RPMI8226 (cell line): ENCODE data around the gene CACNG1.
"Not testable (repeated sequence)": the region's sequence is repeated elsewhere in the genome, so short reads cannot be mapped to it uniquely, and the experiment has no call there.

Experiments
- DNase-seq: peaks from one replicate; pipeline ENCODE4 v3.0.0-alpha.2; 2015

CACNG1 gene

DNA sequence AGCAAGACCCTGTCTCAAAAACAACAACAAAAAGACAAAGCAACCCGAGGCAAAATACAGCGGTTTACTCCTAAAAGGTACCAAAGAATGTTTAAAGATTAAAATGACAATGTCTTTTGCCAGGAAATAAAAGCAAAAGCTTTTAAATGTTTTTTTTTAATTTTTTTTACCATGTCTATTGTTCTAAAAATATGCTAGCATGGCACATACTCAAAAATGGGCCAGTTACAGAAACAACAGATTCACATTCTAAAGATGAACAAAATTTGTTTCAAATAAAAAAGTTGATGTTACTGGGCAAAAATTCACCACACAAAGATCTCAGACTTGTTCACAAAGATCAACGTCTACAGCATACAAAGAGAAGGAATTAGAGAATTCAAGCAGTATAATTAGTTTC, 41.1 kb downstream of the CACNG1 start:
- DNase-seq: no peak

DNA sequence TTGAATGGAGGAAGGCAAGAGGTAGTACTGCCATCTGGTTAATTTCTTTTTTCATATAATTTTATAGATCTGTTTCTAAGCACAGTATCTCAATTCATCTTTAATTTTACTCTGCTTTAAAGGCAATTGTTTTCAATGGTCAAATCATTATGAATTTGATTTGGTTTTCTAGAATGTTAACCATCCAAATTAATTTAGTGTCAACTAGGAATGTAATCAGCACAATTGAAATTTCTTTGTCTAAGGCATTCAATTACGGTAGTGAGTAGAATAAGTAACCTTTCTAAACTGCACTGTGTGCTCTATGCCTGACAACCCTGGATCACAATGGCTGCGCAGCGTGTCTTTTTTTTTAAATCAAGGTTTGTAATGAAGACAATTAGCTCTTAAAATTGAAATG, 44.3 kb downstream of the CACNG1 start:
- DNase-seq: no peak

DNA sequence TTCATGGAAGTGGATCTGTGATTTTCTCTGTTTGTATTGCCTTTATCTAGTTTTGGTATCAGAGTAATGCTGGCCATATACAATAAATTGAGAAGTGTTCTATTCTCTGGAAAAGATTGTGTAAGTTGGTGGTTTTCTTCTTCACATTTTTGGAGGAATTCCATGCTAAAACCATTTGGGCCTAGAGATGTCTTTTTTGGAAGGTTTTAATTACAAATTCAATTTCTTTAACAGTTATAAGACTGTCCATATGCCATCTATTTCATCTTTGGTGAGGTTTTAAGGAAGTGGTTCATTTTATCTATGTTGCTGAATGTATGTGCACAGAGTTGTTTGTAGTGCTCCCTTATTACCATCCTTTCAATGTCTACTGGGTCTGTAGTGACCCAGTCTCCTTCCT, 46.0 kb downstream of the CACNG1 start:
- DNase-seq: no peak

- DNase-seq: no peak
Observed at GRCh38 chr17:67092291-67092690, 47.9 kb downstream of the CACNG1 start.

DNA sequence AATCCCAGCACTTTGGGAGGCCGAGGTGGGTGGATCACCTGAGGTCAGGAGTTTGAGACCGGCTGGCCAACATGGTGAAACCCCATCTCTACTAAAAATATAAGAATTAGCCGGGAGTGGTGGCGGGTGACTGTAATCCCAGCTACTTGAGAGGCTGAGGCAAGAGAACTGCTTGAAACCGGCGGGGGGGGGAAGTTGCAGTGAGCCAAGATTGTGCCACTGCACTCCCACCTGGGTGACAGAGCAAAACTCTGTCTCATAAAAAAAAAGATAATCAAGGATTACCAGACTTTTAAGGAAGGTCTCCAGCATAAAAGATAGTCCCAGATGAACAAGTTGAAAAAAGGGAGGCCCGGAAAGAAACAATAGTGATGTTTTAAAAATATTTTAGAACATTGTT, 48.4 kb downstream of the CACNG1 start:
- DNase-seq: not testable (repeated sequence)

- no peak for DNase-seq
Observed at GRCh38 chr17:67093348-67093747, 49.0 kb downstream of the CACNG1 start.

- not testable (repeated sequence) for DNase-seq
Observed at GRCh38 chr17:67095291-67095690, 50.9 kb downstream of the CACNG1 start.

DNA sequence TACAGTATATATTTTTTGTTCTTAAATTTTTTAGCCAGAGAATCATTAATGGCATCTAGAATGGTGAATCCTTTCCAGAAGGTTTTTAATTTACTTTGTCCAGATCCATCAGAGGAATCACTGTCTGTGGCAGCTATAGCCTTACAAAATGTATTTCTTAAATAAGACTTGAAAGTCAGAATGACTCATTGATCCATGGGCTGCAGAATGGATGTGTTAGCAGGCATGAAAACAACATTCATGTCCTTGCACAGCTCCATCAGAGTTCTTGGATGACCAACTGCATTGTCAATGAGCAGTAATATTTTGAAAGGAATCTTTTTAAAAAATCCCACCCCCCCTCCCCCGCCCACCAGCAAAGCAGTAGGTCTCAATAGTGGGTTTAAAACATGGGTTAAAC, 51.4 kb downstream of the CACNG1 start:
- DNase-seq: no peak

GRCh38 chr17:67096609-67097008, 52.3 kb downstream of the CACNG1 start:
- DNase-seq: no peak

- DNase-seq: no peak
Observed at GRCh38 chr17:67098006-67098405, 53.7 kb downstream of the CACNG1 start.

GRCh38 chr17:67104641-67105040, 60.3 kb downstream of the CACNG1 start:
- DNase-seq: not testable (repeated sequence)

GRCh38 chr17:67105213-67105612, 60.9 kb downstream of the CACNG1 start:
- DNase-seq: no peak
